HEK293 (cell line): ENCODE data around the gene PSEN1.
A peak's percentile ranks its signal among the peaks of the same experiment; 100 is the strongest.

ENCODE experiments used
- CTCF ChIA-PET: fragments of 350-600 bp; formaldehyde crosslinking; extraction: SDS; loops from one replicate; lab custom pipeline; 2021; ENCODE audit warnings: antibody characterized with exemption; lab: Yijun Ruan, JAX
- POLR2A ChIA-PET: fragments of 300-600 bp; formaldehyde crosslinking; extraction: SDS; loops from one replicate; lab custom pipeline; 2020; ENCODE audit warnings: antibody characterized with exemption, inconsistent platforms; lab: Yijun Ruan, JAX
- H3K27ac ChIP-seq: fragments of 200-500 bp; sonication (Bioruptor generic); 2 replicates; pipeline ENCODE4 v1.5.1; 2014; ENCODE audit warnings: low read depth, low read length, control low read depth, inconsistent platforms; ENCODE audit errors: extremely low read depth
- H3K36me3 ChIP-seq, 2 experiments: fragments of 200-500 bp in 1 of 2; sonication (Bioruptor generic) in 1 of 2; 1 replicate in 1 of 2; 2 replicates in 1 of 2; pipeline ENCODE4 v1.5.1; 2014 to 2017; ENCODE audit warnings: inconsistent platforms in 2 of 2, low read length in 2 of 2; ENCODE audit not compliant: control insufficient read depth in 2 of 2, insufficient read depth in 1 of 2
- H3K4me1 ChIP-seq: fragments of 200-500 bp; sonication (Bioruptor generic); 2 replicates; pipeline ENCODE4 v1.5.1; 2014; ENCODE audit warnings: mild to moderate bottlenecking, low read length, inconsistent platforms; ENCODE audit not compliant: control insufficient read depth, insufficient read depth
- H3K4me3 ChIP-seq: 2 replicates; pipeline ENCODE4 v1.5.1; 2011; ENCODE audit warnings: low read depth, mild to moderate bottlenecking, control low read depth, low read length, moderate library complexity
- H3K9me3 ChIP-seq: fragments of 200-500 bp; sonication (Bioruptor generic); 2 replicates; pipeline ENCODE4 v1.5.1; 2014; ENCODE audit warnings: low read depth, low read length, inconsistent platforms; ENCODE audit not compliant: control insufficient read depth, insufficient read depth
- ATF2 ChIP-seq: fragments of 450-650 bp; formaldehyde crosslinking; IDR thresholded peaks from 2 replicates; pipeline ENCODE4 v1.5.1; 2016; ENCODE audit warnings: missing biosample characterization, missing genetic modification characterization, low read depth
- GLIS1 ChIP-seq: fragments of 450-650 bp; formaldehyde crosslinking; IDR thresholded peaks from 2 replicates; pipeline ENCODE4 v1.5.1; 2016; ENCODE audit warnings: missing biosample characterization, missing genetic modification characterization
- KLF8 ChIP-seq: fragments of 450-650 bp; formaldehyde crosslinking; IDR thresholded peaks from 2 replicates; pipeline ENCODE4 v1.5.1; 2016; ENCODE audit warnings: missing biosample characterization, missing genetic modification characterization
- RBAK ChIP-seq: fragments of 450-650 bp; formaldehyde crosslinking; IDR thresholded peaks from 2 replicates; pipeline ENCODE4 v1.5.1; 2016; ENCODE audit warnings: missing biosample characterization, missing genetic modification characterization
- SP7 ChIP-seq: fragments of 450-650 bp; formaldehyde crosslinking; IDR thresholded peaks from 2 replicates; pipeline ENCODE4 v1.5.1; 2016; ENCODE audit warnings: missing biosample characterization, missing genetic modification characterization
- TCF7L2 ChIP-seq: IDR thresholded peaks from 2 replicates; pipeline ENCODE4 v1.6.1; 2011; ENCODE audit warnings: low read depth, mild to moderate bottlenecking, inconsistent platforms, low read length, moderate library complexity, borderline replicate concordance
- YY1 ChIP-seq: fragments of 450-650 bp; formaldehyde crosslinking; IDR thresholded peaks from 2 replicates; pipeline ENCODE4 v1.5.1; 2018; ENCODE audit warnings: missing biosample characterization, missing genetic modification characterization
- ZBTB20 ChIP-seq: fragments of 450-650 bp; formaldehyde crosslinking; IDR thresholded peaks from 2 replicates; pipeline ENCODE4 v1.5.1; 2016; ENCODE audit warnings: missing biosample characterization, missing genetic modification characterization
- ZBTB7A ChIP-seq: fragments of 450-650 bp; formaldehyde crosslinking; IDR thresholded peaks from 2 replicates; pipeline ENCODE4 v1.5.1; 2016; ENCODE audit warnings: low read depth, missing biosample characterization, missing genetic modification characterization
- ZFP3 ChIP-seq: fragments of 450-650 bp; formaldehyde crosslinking; IDR thresholded peaks from 2 replicates; pipeline ENCODE4 v1.5.1; 2016; ENCODE audit warnings: low read depth, missing biosample characterization, missing genetic modification characterization
- ZIC2 ChIP-seq: fragments of 450-650 bp; formaldehyde crosslinking; IDR thresholded peaks from 2 replicates; pipeline ENCODE4 v1.5.1; 2016; ENCODE audit warnings: missing biosample characterization, missing genetic modification characterization
- ZNF138 ChIP-seq: fragments of 450-650 bp; formaldehyde crosslinking; IDR thresholded peaks from 2 replicates; pipeline ENCODE4 v1.5.1; 2016; ENCODE audit warnings: missing biosample characterization, missing genetic modification characterization, borderline replicate concordance
- ZNF19 ChIP-seq: fragments of 450-650 bp; formaldehyde crosslinking; IDR thresholded peaks from 2 replicates; pipeline ENCODE4; 2016; ENCODE audit warnings: missing biosample characterization, missing genetic modification characterization, low read depth
- ZNF221 ChIP-seq: fragments of 450-650 bp; formaldehyde crosslinking; IDR thresholded peaks from 2 replicates; pipeline ENCODE4 v1.5.1; 2017; ENCODE audit warnings: missing biosample characterization, missing genetic modification characterization, borderline replicate concordance
- ZNF274 ChIP-seq, 2 experiments: fragments of 200-500 bp in 1 of 2; fragments of 450-650 bp in 1 of 2; sonication (Bioruptor generic) in 1 of 2; formaldehyde crosslinking in 1 of 2; IDR thresholded peaks; 2 replicates each; pipeline versions ENCODE4 v1.5.1 to v1.6.1; 2014 to 2016; ENCODE audit warnings: borderline replicate concordance in 1 of 2, inconsistent platforms in 1 of 2, low read length in 1 of 2, missing biosample characterization in 1 of 2, missing genetic modification characterization in 1 of 2
- ZNF324 ChIP-seq: fragments of 450-650 bp; formaldehyde crosslinking; IDR thresholded peaks from 2 replicates; pipeline ENCODE4 v1.5.1; 2016; ENCODE audit warnings: missing biosample characterization, missing genetic modification characterization
- ZNF555 ChIP-seq: fragments of 450-650 bp; formaldehyde crosslinking; conservative IDR thresholded peaks from 2 replicates; pipeline ENCODE4 v1.5.1; 2017; ENCODE audit warnings: missing biosample characterization, mild to moderate bottlenecking, missing genetic modification characterization, inconsistent platforms
- ZNF585B ChIP-seq: fragments of 450-650 bp; formaldehyde crosslinking; IDR thresholded peaks from 2 replicates; pipeline ENCODE4 v1.5.1; 2016; ENCODE audit warnings: missing biosample characterization, missing genetic modification characterization
- ZNF610 ChIP-seq: fragments of 450-650 bp; formaldehyde crosslinking; IDR thresholded peaks from 2 replicates; pipeline ENCODE4 v1.5.1; 2016; ENCODE audit warnings: missing biosample characterization, missing genetic modification characterization, borderline replicate concordance
- ZNF670 ChIP-seq: fragments of 450-650 bp; formaldehyde crosslinking; IDR thresholded peaks from 2 replicates; pipeline ENCODE4 v1.5.1; 2016; ENCODE audit warnings: missing biosample characterization, missing genetic modification characterization, low read depth
- ZNF747 ChIP-seq: fragments of 450-650 bp; formaldehyde crosslinking; IDR thresholded peaks from 2 replicates; pipeline ENCODE4 v1.5.1; 2016; ENCODE audit warnings: missing biosample characterization, missing genetic modification characterization
- ZNF777 ChIP-seq: fragments of 450-650 bp; formaldehyde crosslinking; IDR thresholded peaks from 2 replicates; pipeline ENCODE4 v1.5.1; 2017; ENCODE audit warnings: missing biosample characterization, missing genetic modification characterization, borderline replicate concordance
- ZSCAN5A ChIP-seq: fragments of 450-650 bp; formaldehyde crosslinking; IDR thresholded peaks from 2 replicates; pipeline ENCODE4 v1.5.1; 2016; ENCODE audit warnings: missing biosample characterization, missing genetic modification characterization
- TF ChIP-seq, protein P1 (sequence below): fragments of 450-650 bp; formaldehyde crosslinking; IDR thresholded peaks from 2 replicates; pipeline ENCODE4 v1.5.1; 2016; ENCODE audit warnings: missing biosample characterization, missing genetic modification characterization
- TF ChIP-seq, protein P2 (sequence below): fragments of 450-650 bp; formaldehyde crosslinking; IDR thresholded peaks from 2 replicates; pipeline ENCODE4 v1.5.1; 2016; ENCODE audit warnings: missing biosample characterization, missing genetic modification characterization

PSEN1 gene

GRCh38 chr14:73225496-73225895 is 89.2 kb downstream of the PSEN1 start:
- ChIA-PET POLR2A (interaction anchor here (0.7 kb wide), 1 partner anchor 11 kb away, joined by 5 read pairs; no protein-coding TSS in a partner anchor), CTCF (no interaction called here)
- Histone ChIP-seq H3K9me3 (no peaks in the 10 kb centered on the region), H3K4me3 (no peak overlapping the region), H3K27ac (no peak overlapping the region), H3K36me3 (peaks cover 0 to 15% of the 10 kb centered on the region in 2 experiments; a peak in 1 of 3 replicates), H3K4me1 (peaks cover 13% of the 10 kb centered on the region)
- no peak for TF ChIP-seq ZNF138 (tag by site-specific recombination)
- no peak for TF ChIP-seq YY1
- TF ChIP-seq KLF8: no peak
- no peak for TF ChIP-seq ZNF555 (tag by site-specific recombination)
- TF ChIP-seq ZNF777 (tag by site-specific recombination): no peak
- no peak for TF ChIP-seq ZNF324 (tag by site-specific recombination)
- no peak for TF ChIP-seq ZNF585B (tag by site-specific recombination)

DNA sequence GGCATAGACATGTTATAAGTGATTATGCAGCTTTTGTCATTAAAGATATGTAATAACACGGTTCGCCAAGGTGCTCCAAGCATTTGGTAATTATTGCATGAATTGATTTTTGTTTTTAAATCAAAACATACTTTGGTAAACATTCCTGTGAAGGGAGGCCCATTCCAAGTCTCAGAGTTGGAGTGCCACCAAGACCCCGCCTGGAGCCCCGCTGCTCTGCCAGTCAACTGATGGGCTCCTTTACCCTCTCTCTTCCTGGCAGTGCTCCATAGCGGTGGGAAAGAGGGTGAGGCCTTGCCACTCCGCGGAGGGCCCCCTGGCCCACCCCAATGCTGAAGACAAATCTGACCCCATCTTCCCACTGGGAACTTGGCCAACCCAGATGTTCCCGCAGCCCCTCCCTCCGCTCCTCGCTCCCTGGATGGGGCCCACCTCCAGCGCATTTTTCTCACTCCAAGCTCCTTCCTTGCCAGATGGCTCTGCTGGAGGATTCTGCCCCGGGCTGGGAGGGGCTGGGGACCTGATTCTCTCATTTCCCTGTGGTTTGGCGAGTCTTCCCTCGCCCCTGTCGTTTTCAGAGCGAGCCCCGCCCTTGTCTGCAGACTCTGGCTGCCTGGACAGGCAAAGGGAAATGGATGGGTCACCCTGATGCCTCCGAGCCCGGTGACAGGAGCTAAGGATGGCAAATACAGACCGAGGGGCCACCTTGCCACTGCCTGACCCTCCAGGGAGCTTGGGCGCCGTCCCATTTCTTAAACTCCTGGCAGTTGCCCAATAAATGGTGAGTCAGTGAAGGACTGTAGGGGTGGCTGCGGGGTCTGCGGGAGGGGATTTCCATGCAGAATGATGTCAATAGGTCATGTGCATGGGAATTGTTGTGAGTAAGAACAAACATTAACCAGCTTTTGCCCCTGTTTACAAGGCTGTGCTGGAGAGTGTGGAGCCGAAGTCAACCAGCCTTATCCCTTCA is 91.8 kb downstream of the PSEN1 start:
- Histone ChIP-seq H3K27ac (peak overlapping the region; percentile 30; the same call in 1 of the 2 replicates), H3K4me1 (peaks cover 13% of the 10 kb centered on the region), H3K36me3 (peaks cover 0 to 3% of the 10 kb centered on the region in 2 experiments; a peak in 1 of 3 replicates), H3K9me3 (no peaks in the 10 kb centered on the region), H3K4me3 (peak overlapping the region; percentile 22)
- ChIA-PET CTCF (interaction anchor here (1.0 kb wide), 1 partner anchor 9 kb away, joined by 3 read pairs; no protein-coding TSS in a partner anchor), POLR2A (interaction anchor here (0.5 kb wide), 1 partner anchor 32 kb away, joined by 3 read pairs; no protein-coding TSS in a partner anchor)
- TF ChIP-seq, protein P1, sequence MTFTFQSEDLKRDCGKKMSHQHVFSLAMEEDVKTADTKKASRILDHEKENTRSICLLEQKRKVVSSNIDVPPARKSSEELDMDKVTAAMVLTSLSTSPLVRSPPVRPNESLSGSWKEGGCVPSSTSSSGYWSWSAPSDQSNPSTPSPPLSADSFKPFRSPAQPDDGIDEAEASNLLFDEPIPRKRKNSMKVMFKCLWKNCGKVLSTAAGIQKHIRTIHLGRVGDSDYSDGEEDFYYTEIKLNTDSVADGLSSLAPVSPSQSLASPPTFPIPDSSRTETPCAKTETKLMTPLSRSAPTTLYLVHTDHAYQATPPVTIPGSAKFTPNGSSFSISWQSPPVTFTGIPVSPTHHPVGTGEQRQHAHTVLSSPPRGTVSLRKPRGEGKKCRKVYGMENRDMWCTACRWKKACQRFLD (tag by site-specific recombination): no peak
- TF ChIP-seq RBAK (tag by site-specific recombination) (no peak), TCF7L2 (no peak), ZIC2 (tag by site-specific recombination) (peak; percentile 21; the same call in 1 of the 2 replicates), SP7 (tag by site-specific recombination) (0 out of 2 replicates have a peak, but pooled peaks have one; percentile 20), ZNF221 (tag by site-specific recombination) (no peak), ZNF670 (no peak), ATF2 (no peak), ZBTB20 (peak; percentile 84), GLIS1 (tag by site-specific recombination) (peak; percentile 89), ZNF19 (no peak), ZNF274 (IDR thresholded peaks at IDR 0.05; ENCODE audit: low read length) (no peak), ZNF274 (tag by site-specific recombination; IDR thresholded peaks at IDR 0.05; ENCODE audit: borderline replicate concordance) (no peak), ZNF610 (tag by site-specific recombination) (no peak), ZFP3 (tag by site-specific recombination) (no peak), ZBTB7A (tag by site-specific recombination) (no peak), ZNF747 (no peak), ZSCAN5A (tag by site-specific recombination) (no peak)
- TF ChIP-seq, protein P2, sequence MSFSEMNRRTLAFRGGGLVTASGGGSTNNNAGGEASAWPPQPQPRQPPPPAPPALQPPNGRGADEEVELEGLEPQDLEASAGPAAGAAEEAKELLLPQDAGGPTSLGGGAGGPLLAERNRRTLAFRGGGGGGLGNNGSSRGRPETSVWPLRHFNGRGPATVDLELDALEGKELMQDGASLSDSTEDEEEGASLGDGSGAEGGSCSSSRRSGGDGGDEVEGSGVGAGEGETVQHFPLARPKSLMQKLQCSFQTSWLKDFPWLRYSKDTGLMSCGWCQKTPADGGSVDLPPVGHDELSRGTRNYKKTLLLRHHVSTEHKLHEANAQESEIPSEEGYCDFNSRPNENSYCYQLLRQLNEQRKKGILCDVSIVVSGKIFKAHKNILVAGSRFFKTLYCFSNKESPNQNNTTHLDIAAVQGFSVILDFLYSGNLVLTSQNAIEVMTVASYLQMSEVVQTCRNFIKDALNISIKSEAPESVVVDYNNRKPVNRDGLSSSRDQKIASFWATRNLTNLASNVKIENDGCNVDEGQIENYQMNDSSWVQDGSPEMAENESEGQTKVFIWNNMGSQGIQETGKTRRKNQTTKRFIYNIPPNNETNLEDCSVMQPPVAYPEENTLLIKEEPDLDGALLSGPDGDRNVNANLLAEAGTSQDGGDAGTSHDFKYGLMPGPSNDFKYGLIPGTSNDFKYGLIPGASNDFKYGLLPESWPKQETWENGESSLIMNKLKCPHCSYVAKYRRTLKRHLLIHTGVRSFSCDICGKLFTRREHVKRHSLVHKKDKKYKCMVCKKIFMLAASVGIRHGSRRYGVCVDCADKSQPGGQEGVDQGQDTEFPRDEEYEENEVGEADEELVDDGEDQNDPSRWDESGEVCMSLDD (tag by site-specific recombination): no peak
